ENCODE data around the gene TSEN2.

DNA sequence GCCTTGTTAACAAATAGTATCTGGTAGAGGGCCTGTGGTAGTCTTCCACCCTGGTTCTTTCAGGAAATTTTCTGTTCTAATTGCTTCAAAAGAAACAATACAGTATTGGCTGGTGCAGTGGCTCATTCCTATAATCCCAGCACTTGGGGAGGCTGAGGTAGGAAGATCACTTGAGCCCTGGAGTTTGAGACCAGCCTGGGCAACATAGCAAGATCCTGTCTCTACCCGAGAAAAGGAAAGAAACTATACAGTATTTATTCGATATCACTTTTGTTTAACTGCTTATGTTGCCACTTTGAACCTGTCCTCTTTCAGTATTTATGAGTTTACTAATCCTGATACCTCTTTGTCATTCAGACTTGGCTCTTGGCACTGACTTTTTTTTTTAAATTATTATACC is 77.1 kb downstream of the TSEN2 start:
- no peak for TF ChIP-seq GATAD2A (IDR thresholded peaks at IDR 0.05)
- TF ChIP-seq ZNF239 (CRISPR knock-in tag; IDR thresholded peaks at IDR 0.05) = no peak
- TF ChIP-seq ETV5 (CRISPR knock-in tag; IDR thresholded peaks at IDR 0.05; ENCODE audit: low read depth) = no peak
- no peak for TF ChIP-seq L3MBTL2 (IDR thresholded peaks at IDR 0.05)
- TF ChIP-seq SMC3 (conservative IDR thresholded peaks at IDR 0.05; ENCODE audit: insufficient read depth, low read depth, low read length) = no peak
- TF ChIP-seq ZNF431 (CRISPR knock-in tag; IDR thresholded peaks at IDR 0.05) = no peak
- TF ChIP-seq ATF1 (CRISPR knock-in tag; IDR thresholded peaks at IDR 0.05) = no peak
- TF ChIP-seq ATF1 (tag; IDR thresholded peaks at IDR 0.05) = no peak
- no peak for TF ChIP-seq BRCA1 (IDR thresholded peaks at IDR 0.05)
- TF ChIP-seq BRCA1 (CRISPR knock-in tag; IDR thresholded peaks at IDR 0.05) = no peak
- no peak for TF ChIP-seq TAF1 (IDR thresholded peaks at IDR 0.05; ENCODE audit: control insufficient read depth, extremely low read depth, insufficient read depth, low read length, severe bottlenecking)
- TF ChIP-seq, protein P1, sequence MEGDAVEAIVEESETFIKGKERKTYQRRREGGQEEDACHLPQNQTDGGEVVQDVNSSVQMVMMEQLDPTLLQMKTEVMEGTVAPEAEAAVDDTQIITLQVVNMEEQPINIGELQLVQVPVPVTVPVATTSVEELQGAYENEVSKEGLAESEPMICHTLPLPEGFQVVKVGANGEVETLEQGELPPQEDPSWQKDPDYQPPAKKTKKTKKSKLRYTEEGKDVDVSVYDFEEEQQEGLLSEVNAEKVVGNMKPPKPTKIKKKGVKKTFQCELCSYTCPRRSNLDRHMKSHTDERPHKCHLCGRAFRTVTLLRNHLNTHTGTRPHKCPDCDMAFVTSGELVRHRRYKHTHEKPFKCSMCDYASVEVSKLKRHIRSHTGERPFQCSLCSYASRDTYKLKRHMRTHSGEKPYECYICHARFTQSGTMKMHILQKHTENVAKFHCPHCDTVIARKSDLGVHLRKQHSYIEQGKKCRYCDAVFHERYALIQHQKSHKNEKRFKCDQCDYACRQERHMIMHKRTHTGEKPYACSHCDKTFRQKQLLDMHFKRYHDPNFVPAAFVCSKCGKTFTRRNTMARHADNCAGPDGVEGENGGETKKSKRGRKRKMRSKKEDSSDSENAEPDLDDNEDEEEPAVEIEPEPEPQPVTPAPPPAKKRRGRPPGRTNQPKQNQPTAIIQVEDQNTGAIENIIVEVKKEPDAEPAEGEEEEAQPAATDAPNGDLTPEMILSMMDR (IDR thresholded peaks at IDR 0.05 in 2 of 3, conservative IDR thresholded peaks at IDR 0.05 in 1 of 3; ENCODE audit: insufficient read depth in 2 of 3, low read depth in 1 of 3, low read length in 3 of 3) = no peak
- TF ChIP-seq, protein P2, sequence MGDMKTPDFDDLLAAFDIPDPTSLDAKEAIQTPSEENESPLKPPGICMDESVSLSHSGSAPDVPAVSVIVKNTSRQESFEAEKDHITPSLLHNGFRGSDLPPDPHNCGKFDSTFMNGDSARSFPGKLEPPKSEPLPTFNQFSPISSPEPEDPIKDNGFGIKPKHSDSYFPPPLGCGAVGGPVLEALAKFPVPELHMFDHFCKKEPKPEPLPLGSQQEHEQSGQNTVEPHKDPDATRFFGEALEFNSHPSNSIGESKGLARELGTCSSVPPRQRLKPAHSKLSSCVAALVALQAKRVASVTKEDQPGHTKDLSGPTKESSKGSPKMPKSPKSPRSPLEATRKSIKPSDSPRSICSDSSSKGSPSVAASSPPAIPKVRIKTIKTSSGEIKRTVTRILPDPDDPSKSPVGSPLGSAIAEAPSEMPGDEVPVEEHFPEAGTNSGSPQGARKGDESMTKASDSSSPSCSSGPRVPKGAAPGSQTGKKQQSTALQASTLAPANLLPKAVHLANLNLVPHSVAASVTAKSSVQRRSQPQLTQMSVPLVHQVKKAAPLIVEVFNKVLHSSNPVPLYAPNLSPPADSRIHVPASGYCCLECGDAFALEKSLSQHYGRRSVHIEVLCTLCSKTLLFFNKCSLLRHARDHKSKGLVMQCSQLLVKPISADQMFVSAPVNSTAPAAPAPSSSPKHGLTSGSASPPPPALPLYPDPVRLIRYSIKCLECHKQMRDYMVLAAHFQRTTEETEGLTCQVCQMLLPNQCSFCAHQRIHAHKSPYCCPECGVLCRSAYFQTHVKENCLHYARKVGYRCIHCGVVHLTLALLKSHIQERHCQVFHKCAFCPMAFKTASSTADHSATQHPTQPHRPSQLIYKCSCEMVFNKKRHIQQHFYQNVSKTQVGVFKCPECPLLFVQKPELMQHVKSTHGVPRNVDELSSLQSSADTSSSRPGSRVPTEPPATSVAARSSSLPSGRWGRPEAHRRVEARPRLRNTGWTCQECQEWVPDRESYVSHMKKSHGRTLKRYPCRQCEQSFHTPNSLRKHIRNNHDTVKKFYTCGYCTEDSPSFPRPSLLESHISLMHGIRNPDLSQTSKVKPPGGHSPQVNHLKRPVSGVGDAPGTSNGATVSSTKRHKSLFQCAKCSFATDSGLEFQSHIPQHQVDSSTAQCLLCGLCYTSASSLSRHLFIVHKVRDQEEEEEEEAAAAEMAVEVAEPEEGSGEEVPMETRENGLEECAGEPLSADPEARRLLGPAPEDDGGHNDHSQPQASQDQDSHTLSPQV (IDR thresholded peaks at IDR 0.05) = no peak
- no peak for TF ChIP-seq MYC (IDR thresholded peaks at IDR 0.05; ENCODE audit: low read depth, low read length)
- no peak for TF ChIP-seq MYC (CRISPR knock-in tag; IDR thresholded peaks at IDR 0.05; ENCODE audit: borderline replicate concordance, low read depth)

Measured in K562 (cell line).